K562 (cell line): ENCODE results near the gene ZC3H12C. TPM values are rescaled to one million over a fixed set of nuclear protein-coding genes. Genes with fewer than 3 reads are reported as not detected.

Source experiments
- ATAC-seq: fragments of 200-7000 bp; cut with Tn5 transposase; 3 replicates; pipeline ENCODE4 v1.9.1; 2020; ENCODE audit warnings: moderate library complexity
- BruUV-seq: library from RNA; stranded (reverse); fragments of 400-500 nt; replicated peaks from 2 replicates; lab custom pipeline; 2021; lab: Mats Ljungman, UMichigan
- CTCF ChIA-PET: fragments of 300-600 bp; formaldehyde crosslinking; extraction: SDS; loops from one replicate; lab custom pipeline; 2021; ENCODE audit warnings: low intra/inter-chr PET ratio; lab: Yijun Ruan, JAX
- POLR2A ChIA-PET: fragments of 300-600, 350-650 bp; sonication (Branson Sonifier 250); formaldehyde crosslinking; extraction: SDS; loops from one replicate; lab custom pipeline; 2021; ENCODE audit warnings: antibody characterized with exemption, inconsistent platforms; lab: Yijun Ruan, JAX
- DNase-seq, 4 experiments: peaks; one replicate each; pipeline versions ENCODE4 v3.0.0 to v3.0.0-alpha.2; 2011 to 2018; ENCODE audit warnings: low spot score in 3 of 4, mixed read lengths in 3 of 4; ENCODE audit errors: extremely low read depth in 1 of 4
- FAIRE-seq: peaks from 2 replicates; lab custom pipeline; 2011; peaks lifted over from hg19 to GRCh38; lab: Jason Lieb, UNC
- H2AFZ ChIP-seq: 2 replicates; pipeline ENCODE4 v1.6.0; 2011; ENCODE audit warnings: low read depth, low read length, control low read depth, inconsistent platforms
- H3K27ac ChIP-seq: fragments of 200-600 bp; 3 replicates; pipeline ENCODE4 v1.8.0; 2011; ENCODE audit warnings: low read depth, mild to moderate bottlenecking, control low read depth, inconsistent platforms, low read length, moderate library complexity, mixed read lengths; ENCODE audit errors: extremely low read depth
- H3K27me3 ChIP-seq, 2 experiments: fragments of 300-600 bp in 1 of 2; 2 replicates in 1 of 2; 3 replicates in 1 of 2; pipeline versions ENCODE4 v1.6.0 to v1.8.0; 2011; ENCODE audit warnings: inconsistent platforms in 2 of 2, low read length in 2 of 2, mild to moderate bottlenecking in 1 of 2, mixed read lengths in 1 of 2, moderate library complexity in 1 of 2; ENCODE audit not compliant: control insufficient read depth in 2 of 2, insufficient read depth in 2 of 2
- H3K36me3 ChIP-seq: fragments of 300-600 bp; 3 replicates; pipeline ENCODE4 v1.8.0; 2011; ENCODE audit warnings: mild to moderate bottlenecking, low read length, inconsistent platforms; ENCODE audit not compliant: control insufficient read depth, insufficient read depth
- H3K4me1 ChIP-seq, 2 experiments: fragments of 200-600 bp in 1 of 2; replicated peaks in 1 of 2; 2 replicates in 1 of 2; 3 replicates in 1 of 2; pipeline versions ENCODE4 v1.5.1 to v1.8.0; 2011; ENCODE audit warnings: inconsistent platforms in 2 of 2, low read length in 2 of 2, mild to moderate bottlenecking in 1 of 2, mixed read lengths in 1 of 2, moderate library complexity in 1 of 2; ENCODE audit not compliant: control insufficient read depth in 2 of 2, insufficient read depth in 2 of 2
- H3K4me2 ChIP-seq: 2 replicates; pipeline ENCODE4 v1.6.1; 2011; ENCODE audit warnings: low read length, control low read depth, inconsistent platforms, mixed read lengths; ENCODE audit not compliant: insufficient read depth
- H3K4me3 ChIP-seq: fragments of 200-600 bp; sonication (generic), shearing (Covaris generic); 2 replicates; pipeline ENCODE4 v1.5.1; 2016; ENCODE audit warnings: control low read depth, inconsistent platforms
- H3K79me2 ChIP-seq: fragments of 200-600 bp; 3 replicates; pipeline ENCODE4 v1.8.0; 2011; ENCODE audit warnings: low read length, inconsistent platforms; ENCODE audit not compliant: control insufficient read depth, insufficient read depth
- H3K9ac ChIP-seq, 2 experiments: 2 replicates each; pipeline versions ENCODE4 v1.6.0 to v1.6.1; 2011; ENCODE audit warnings: low read depth in 2 of 2, low read length in 2 of 2, control low read depth in 1 of 2, inconsistent platforms in 1 of 2, mild to moderate bottlenecking in 1 of 2, mixed read lengths in 1 of 2; ENCODE audit not compliant: insufficient read depth in 1 of 2
- H3K9me1 ChIP-seq: one replicate; pipeline ENCODE4 v1.6.0; 2011; ENCODE audit warnings: inconsistent platforms, mild to moderate bottlenecking, low read length, moderate library complexity; ENCODE audit not compliant: control insufficient read depth, insufficient read depth
- H3K9me3 ChIP-seq: replicated peaks from 2 replicates; pipeline ENCODE4 v1.5.1; 2011; ENCODE audit warnings: low read depth, low read length, inconsistent platforms; ENCODE audit not compliant: control insufficient read depth, insufficient read depth
- H4K20me1 ChIP-seq: replicated peaks from 2 replicates; pipeline ENCODE4 v1.6.1; 2011; ENCODE audit warnings: low read length, inconsistent platforms, mixed read lengths; ENCODE audit not compliant: control insufficient read depth, insufficient read depth
- DIDO1 ChIP-seq: fragments of 450-650 bp; IDR thresholded peaks from 2 replicates; pipeline ENCODE4 v1.6.1; 2016; ENCODE audit warnings: low read depth, missing biosample characterization, missing genetic modification characterization
- GTF2E2 ChIP-seq: fragments of 200-800 bp; sonication (Bioruptor generic); IDR thresholded peaks from 2 replicates; pipeline ENCODE4 v1.6.1; 2016; ENCODE audit warnings: missing genetic modification characterization, missing compliant biosample characterization
- HLTF ChIP-seq: fragments of 450-650 bp; IDR thresholded peaks from 2 replicates; pipeline ENCODE4 v1.6.1; 2016
- NRF1 ChIP-seq, 2 experiments: fragments of 450-650 bp; IDR thresholded peaks in 1 of 2; conservative IDR thresholded peaks in 1 of 2; 2 replicates each; pipeline ENCODE4 v1.6.1; 2014; ENCODE audit warnings: mild to moderate bottlenecking in 2 of 2
- WGBS: fragments of 100-300 bp; shearing (Covaris generic); methylation state at CpG from one replicate; pipeline ENCODE4 v1.1.6; 2016; ENCODE audit warnings: low coverage, mixed read lengths; ENCODE audit not compliant: insufficient coverage; ENCODE audit errors: missing lambda C conversion rate; 5-methylcytosine and 5-hydroxymethylcytosine counted together
- in situ Hi-C: fragments of 300-500 bp; cut with MboI; formaldehyde crosslinking; loops from 4 replicates; pipeline ENCODE4 v1.15.0; 2018; ENCODE audit warnings: inconsistent platforms, mixed read lengths
- intact Hi-C: fragments of 100-400 bp; cut with micrococcal nuclease; formaldehyde crosslinking; loops from 2 replicates; pipeline ENCODE4 v1.14.2; 2022
- polyA plus RNA-seq, 8 experiments: library from polyadenylated mRNA; depleted of rRNA in 4 of 8; stranded (reverse) in 5 of 8; unstranded in 3 of 8; fragments of >200 nt; fragmentation: Nextera tagmentation in 2 of 8; fragmentation: Illumina TruSeq in 1 of 8; extraction: Ambion mirVana in 2 of 8; extraction: Trizol in 1 of 8; gene quantifications; 2 replicates each; pipeline versions ENCODE4 v1.2.1 to v1.2.3, GENCODE V29; 2011 to 2014; ENCODE audit warnings: inconsistent platforms in 1 of 8, missing spikeins in 1 of 8
- total RNA-seq, 7 experiments: library from RNA; depleted of rRNA in 6 of 7; stranded (reverse); fragments of >200 nt in 6 of 7; fragmentation: Illumina TruSeq in 2 of 7; extraction: Trizol in 2 of 7; gene quantifications; 2 replicates each; pipeline versions ENCODE4 v1.2.1 to v1.2.3, GENCODE V29; 2011 to 2021; ENCODE audit warnings: low replicate concordance in 1 of 7
- TF ChIP-seq, protein P1 (sequence below): sonication (generic); IDR thresholded peaks from 2 replicates; pipeline ENCODE4 v1.6.1; 2016

Gene ZC3H12C
- total and polyA plus RNA-seq, 9 of the 15 experiments (the other 6 are each of a cell fraction or from before 2014, with no cell fraction given), result 0.56 to 5.9 (median 3.3) TPM

DNA sequence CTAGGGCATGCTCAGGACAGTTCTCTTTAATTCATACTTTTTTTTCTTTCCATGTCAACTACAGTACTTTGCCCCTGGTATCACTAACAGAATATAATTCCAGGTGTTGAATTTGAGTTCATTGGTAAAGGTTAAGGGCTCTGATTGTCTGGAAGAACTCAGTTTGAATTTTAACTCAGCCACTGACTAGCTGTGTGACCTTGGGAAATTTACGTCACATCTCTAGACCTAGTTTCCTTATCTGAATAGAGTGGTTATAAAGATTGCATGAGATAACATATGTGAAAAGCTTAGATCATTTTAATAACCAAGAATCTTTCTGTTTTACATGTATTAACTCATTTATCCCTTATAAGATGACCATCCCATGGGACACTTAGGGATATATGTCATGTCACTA, 15.8 kb upstream of the ZC3H12C start:
- H3K9me3 ChIP-seq, result peaks cover 4% of the 10 kb centered on the region; the same call in 1 of the 2 replicates
- 0 out of 4 replicates have a peak overlapping the region, but pooled peaks of 1 of the 2 experiments have one; percentile 8 for H3K9ac ChIP-seq
- peak overlapping the region; percentile 67 for H2AFZ ChIP-seq
- H3K27me3 ChIP-seq, result no peaks in the 10 kb centered on the region
- WGBS, result 68% methylated on average over 1 of the region's 1 CpG
- in situ Hi-C loops (no loop called here), intact Hi-C loops (no loop called here)
- no peak for FAIRE-seq
- no peaks in the 10 kb centered on the region for H3K79me2 ChIP-seq
- H3K4me3 ChIP-seq, result no peak overlapping the region
- CTCF ChIA-PET, result no interaction called here
- no peaks in the 10 kb centered on the region for H4K20me1 ChIP-seq
- H3K4me1 ChIP-seq, result peaks cover 0 to 43% of the 10 kb centered on the region in 2 experiments; a peak in 3 of 5 replicates
- no peaks in the 10 kb centered on the region for H3K36me3 ChIP-seq
- TF ChIP-seq GTF2E2 (tag), result no peak
- peak in 1 of 2 experiments; percentile 21; a peak in 1 of 4 replicates for TF ChIP-seq NRF1 (conservative IDR thresholded peaks at IDR 0.05 in 1 of 2, IDR thresholded peaks at IDR 0.05 in 1 of 2)
- TF ChIP-seq HLTF, result no peak
- no peak for TF ChIP-seq DIDO1 (tag)
- TF ChIP-seq, protein P1, sequence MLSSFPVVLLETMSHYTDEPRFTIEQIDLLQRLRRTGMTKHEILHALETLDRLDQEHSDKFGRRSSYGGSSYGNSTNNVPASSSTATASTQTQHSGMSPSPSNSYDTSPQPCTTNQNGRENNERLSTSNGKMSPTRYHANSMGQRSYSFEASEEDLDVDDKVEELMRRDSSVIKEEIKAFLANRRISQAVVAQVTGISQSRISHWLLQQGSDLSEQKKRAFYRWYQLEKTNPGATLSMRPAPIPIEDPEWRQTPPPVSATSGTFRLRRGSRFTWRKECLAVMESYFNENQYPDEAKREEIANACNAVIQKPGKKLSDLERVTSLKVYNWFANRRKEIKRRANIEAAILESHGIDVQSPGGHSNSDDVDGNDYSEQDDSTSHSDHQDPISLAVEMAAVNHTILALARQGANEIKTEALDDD, result peak; percentile 62
- TF ChIP-seq, all 486 proteins: peak for 2
- POLR2A ChIA-PET, result no interaction called here
- DNase-seq, result no peak
- BruUV-seq, result no TSS peak
- Histone ChIP-seq H3K27ac (peak overlapping the region; percentile 75), H3K4me2 (peak overlapping the region; percentile 54), H3K9me1 (no peaks in the 10 kb centered on the region)
- no peak for ATAC-seq
